Fibroblast of mammary gland (primary cell): ENCODE data around the gene ABCF3.

Experiments
- DNase-seq: peaks from one replicate; pipeline ENCODE4 v3.0.0-alpha.2; 2010; ENCODE audit warnings: low read depth
- H3K4me3 ChIP-seq: 2 replicates; pipeline ENCODE4 v1.5.1; 2011; ENCODE audit warnings: low read depth, mild to moderate bottlenecking, low read length, moderate library complexity; ENCODE audit not compliant: control insufficient read depth
- CTCF ChIP-seq: conservative IDR thresholded peaks from 2 replicates; pipeline ENCODE4 v1.5.1; 2011; ENCODE audit warnings: low read depth, low read length, inconsistent platforms; ENCODE audit not compliant: control insufficient read depth, insufficient read depth

The ABCF3 gene

GRCh38 chr3:184176377-184177330 lies 9.3 kb upstream of the ABCF3 start:
- TF ChIP-seq CTCF: no peak
- peak; percentile 98 for DNase-seq
- peak overlapping the region; percentile 91 for H3K4me3 ChIP-seq

GRCh38 chr3:184177331-184177731 lies 8.7 kb upstream of the ABCF3 start:
- peak; percentile 74 for DNase-seq
- H3K4me3 ChIP-seq: peak overlapping the region; percentile 91
- TF ChIP-seq CTCF: no peak

GRCh38 chr3:184177767-184178306 lies 8.2 kb upstream of the ABCF3 start:
- peak overlapping the region; percentile 91 for H3K4me3 ChIP-seq
- TF ChIP-seq CTCF: no peak
- DNase-seq: no peak

- DNase-seq: peak; percentile 50
- no peak overlapping the region for H3K4me3 ChIP-seq
These were observed 7.4 kb upstream of the ABCF3 start for GRCh38 chr3:184178521-184179138.

GRCh38 chr3:184180165-184180564 lies 5.8 kb upstream of the ABCF3 start:
- no peak overlapping the region for H3K4me3 ChIP-seq

More at GRCh38 chr3:184178521-184179138, 7.4 kb upstream of the ABCF3 start:
- no peak for TF ChIP-seq CTCF

More at GRCh38 chr3:184180165-184180564, 5.8 kb upstream of the ABCF3 start:
- peak; percentile 72 for DNase-seq
- TF ChIP-seq CTCF: no peak
